CD4-positive, alpha-beta memory T cell (primary cell): Measurements from ENCODE around the gene DNM3. TPM values are rescaled to one million over a fixed set of nuclear protein-coding genes. Genes with fewer than 3 reads are reported as not detected.

Source experiments
- CTCF ChIA-PET: fragments of 350-600 bp; sonication (Branson Sonifier 250); formaldehyde crosslinking; loops from one replicate; lab custom pipeline; 2021; ENCODE audit warnings: inconsistent platforms; ENCODE audit not compliant: partially characterized antibody; lab: Charles Lee
- POLR2A ChIA-PET: fragments of 350-600 bp; sonication (Branson Sonifier 250); formaldehyde crosslinking; loops from one replicate; lab custom pipeline; 2021; ENCODE audit not compliant: partially characterized antibody; lab: Charles Lee
- DNase-seq, 5 donors: peaks; one replicate each; pipeline versions ENCODE4 v3.0.0 to v3.0.0-alpha.2; 2020 to 2022; ENCODE audit warnings: mixed read lengths in 1 of 5
- H3K27ac ChIP-seq: one replicate; pipeline ENCODE4 v1.7.0; 2013; ENCODE audit warnings: low read depth, low read length
- H3K27me3 ChIP-seq: 2 replicates; pipeline ENCODE4 v1.7.0; 2013; ENCODE audit warnings: mild to moderate bottlenecking, low read length, moderate library complexity; ENCODE audit not compliant: insufficient read depth
- H3K36me3 ChIP-seq: 2 replicates; pipeline ENCODE4 v1.7.0; 2013; ENCODE audit warnings: mild to moderate bottlenecking, low read length, moderate library complexity; ENCODE audit not compliant: insufficient read depth
- H3K4me1 ChIP-seq: 2 replicates; pipeline ENCODE4 v1.7.0; 2013; ENCODE audit warnings: mild to moderate bottlenecking, low read length, moderate library complexity; ENCODE audit not compliant: insufficient read depth
- H3K4me3 ChIP-seq, 2 donors: one replicate each; pipeline ENCODE4 v1.7.0; 2013; ENCODE audit warnings: low read length in 2 of 2, mild to moderate bottlenecking in 1 of 2
- H3K9me3 ChIP-seq, 2 donors: one replicate each; pipeline ENCODE4 v1.7.0; 2013; ENCODE audit warnings: low read length in 2 of 2, control low read depth in 1 of 2; ENCODE audit not compliant: control insufficient read depth in 1 of 2
- H3K27ac Mint-ChIP-seq, 7 donors: one replicate each; pipeline ENCODE4 v1.8.0; 2020 to 2021; ENCODE audit warnings: mixed read lengths in 7 of 7, mild to moderate bottlenecking in 6 of 7, inconsistent platforms in 3 of 7, moderate library complexity in 3 of 7
- H3K27me3 Mint-ChIP-seq, 2 donors: one replicate each; pipeline ENCODE4 v1.8.0; 2020 to 2021; ENCODE audit warnings: mixed read lengths in 2 of 2
- H3K36me3 Mint-ChIP-seq, 2 donors: one replicate each; pipeline ENCODE4 v1.8.0; 2020 to 2021; ENCODE audit warnings: mixed read lengths in 2 of 2, inconsistent platforms in 1 of 2, mild to moderate bottlenecking in 1 of 2
- H3K4me1 Mint-ChIP-seq, 4 donors: one replicate each; pipeline ENCODE4 v1.8.0; 2020 to 2021; ENCODE audit warnings: mixed read lengths in 4 of 4, mild to moderate bottlenecking in 1 of 4
- H3K4me3 Mint-ChIP-seq, 8 donors: one replicate each; pipeline ENCODE4 v1.8.0; 2020 to 2021; ENCODE audit warnings: mixed read lengths in 8 of 8, mild to moderate bottlenecking in 7 of 8, moderate library complexity in 6 of 8, inconsistent platforms in 3 of 8
- H3K9me3 Mint-ChIP-seq, 8 donors: one replicate each; pipeline ENCODE4 v1.8.0; 2020 to 2021; ENCODE audit warnings: mixed read lengths in 8 of 8, mild to moderate bottlenecking in 5 of 8, inconsistent platforms in 3 of 8, moderate library complexity in 1 of 8
- intact Hi-C: fragments of 100-400 bp; cut with micrococcal nuclease; formaldehyde crosslinking; loops from one replicate; pipeline ENCODE4 v1.15.1; 2023
- polyA plus RNA-seq, 2 donors: library from polyadenylated mRNA; unstranded; fragments of 300-500 nt; fragmentation: Illumina TruSeq; gene quantifications; one replicate each; pipeline ENCODE4 v1.2.3, GENCODE V29; 2021
- total RNA-seq, 2 experiments: library from RNA; stranded (reverse); gene quantifications; one replicate each; pipeline ENCODE4 v1.2.3, GENCODE V29; 2021

Gene DNM3
- total and polyA plus RNA-seq, 4 experiments from 2014 or later: 0.37 to 2.7 (median 1.4) TPM

DNA sequence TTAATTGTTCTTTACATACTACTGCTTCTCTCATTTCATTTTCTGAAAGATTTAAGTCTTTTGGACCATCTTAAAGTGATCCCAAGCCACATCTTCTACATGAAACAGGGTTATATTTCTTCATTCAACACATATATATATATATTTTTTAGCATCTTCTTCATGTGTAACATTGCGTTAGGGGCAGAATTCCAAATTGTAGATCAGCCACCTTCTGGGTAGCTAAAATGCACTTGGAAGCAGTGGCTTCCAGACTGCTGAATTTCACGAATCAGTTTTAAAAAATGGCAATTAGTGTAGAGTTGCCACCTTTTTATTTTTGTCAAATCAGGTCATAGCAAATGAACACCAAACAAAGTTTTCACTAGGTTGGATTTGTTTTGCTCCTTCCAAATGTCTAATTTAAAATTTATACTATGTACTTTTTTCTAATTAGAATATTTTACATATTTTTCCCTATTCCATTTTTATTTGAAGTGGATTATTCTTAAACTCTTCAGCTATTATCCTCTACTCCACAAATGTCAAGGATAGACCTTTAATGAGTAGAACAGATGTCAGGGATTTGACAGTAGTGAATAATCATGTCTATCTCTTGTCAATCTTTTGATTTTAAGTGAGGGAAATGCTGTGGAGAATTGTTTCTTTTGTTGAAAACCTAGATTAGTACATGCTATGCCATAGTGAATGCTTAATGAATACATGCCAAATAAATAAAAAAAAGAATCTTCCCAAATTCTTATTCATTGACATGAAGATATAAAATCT, 55.8 kb downstream of the DNM3 start:
- no peak overlapping the region for H3K27ac ChIP-seq
- intact Hi-C loops: no loop called here
- no peaks in the 10 kb centered on the region for H3K27me3 ChIP-seq
- H3K36me3 ChIP-seq: no peaks in the 10 kb centered on the region
- CTCF ChIA-PET: no interaction called here
- Mint-ChIP-seq H3K27me3 (peaks cover 6 to 9% of the 10 kb centered on the region in 2 donors), H3K36me3 (peaks cover 0 to 5% of the 10 kb centered on the region in 2 donors), H3K9me3 (peaks cover 0 to 6% (median 0%) of the 10 kb centered on the region in 8 donors), H3K4me1 (peaks cover under 1 to 3% (median 1%) of the 10 kb centered on the region in 4 donors), H3K27ac (no peak overlapping the region), H3K4me3 (no peak overlapping the region)
- H3K4me3 ChIP-seq: no peak overlapping the region
- DNase-seq: no peak
- POLR2A ChIA-PET: no interaction called here
- H3K4me1 ChIP-seq: no peaks in the 10 kb centered on the region
- H3K9me3 ChIP-seq: no peaks in the 10 kb centered on the region

DNA sequence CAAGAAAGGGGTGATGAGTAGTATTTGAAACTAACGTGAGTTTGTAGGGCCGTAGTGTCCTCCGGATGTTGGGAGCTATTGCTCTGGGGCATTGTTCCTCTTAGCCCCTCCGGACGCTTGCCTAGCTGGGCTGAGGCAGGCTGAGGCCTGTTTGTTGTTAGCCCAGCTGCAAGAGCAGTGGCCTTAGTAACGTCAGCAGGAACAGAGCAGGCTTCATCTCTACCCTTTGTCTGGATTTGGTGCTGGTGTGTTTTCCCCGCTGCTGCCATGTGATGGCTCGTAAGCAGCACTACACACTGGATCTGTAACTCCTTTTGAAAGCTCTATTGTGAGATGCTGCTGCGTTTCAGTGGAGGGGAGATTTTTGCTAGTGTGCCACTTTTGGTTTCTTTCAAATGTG, 57.6 kb downstream of the DNM3 start:
- no peaks in the 10 kb centered on the region for H3K4me1 ChIP-seq
- H3K4me1 Mint-ChIP-seq: peaks cover 6 to 10% (median 8%) of the 10 kb centered on the region in 4 donors
- H3K27ac Mint-ChIP-seq: no peak overlapping the region
- H3K9me3 ChIP-seq: no peaks in the 10 kb centered on the region
- no peak overlapping the region for H3K27ac ChIP-seq
- no peaks in the 10 kb centered on the region for H3K27me3 ChIP-seq
- intact Hi-C loops: no loop called here
- no peaks in the 10 kb centered on the region for H3K36me3 ChIP-seq
- H3K36me3 Mint-ChIP-seq: peaks cover 0 to 5% of the 10 kb centered on the region in 2 donors
- CTCF ChIA-PET: no interaction called here
- H3K4me3 ChIP-seq: no peak overlapping the region
- no peak overlapping the region for H3K4me3 Mint-ChIP-seq
- POLR2A ChIA-PET: no interaction called here
- H3K27me3 Mint-ChIP-seq: peaks cover 6 to 9% of the 10 kb centered on the region in 2 donors
- peaks cover 0 to 6% (median 0%) of the 10 kb centered on the region in 8 donors for H3K9me3 Mint-ChIP-seq
- no peak for DNase-seq

DNA sequence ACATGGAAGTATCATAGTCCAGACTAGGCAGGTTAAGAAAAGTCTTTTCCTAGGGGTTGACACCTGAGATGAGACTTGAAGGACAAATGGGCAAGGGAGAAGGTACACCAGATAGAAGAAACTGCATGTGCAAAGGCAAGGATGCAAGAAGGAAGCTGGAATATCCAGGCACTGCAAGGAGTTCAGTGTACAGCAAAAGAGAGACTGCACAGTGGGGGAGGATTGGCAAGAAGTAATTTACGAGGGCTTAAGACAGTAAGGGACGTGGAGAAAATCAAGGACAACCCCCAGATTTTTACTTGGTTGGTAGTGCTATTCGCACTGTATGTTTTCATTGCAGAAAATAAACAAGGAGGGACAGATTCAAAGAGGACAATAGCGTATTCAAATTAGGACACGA, 58.5 kb downstream of the DNM3 start:
- no peak overlapping the region for H3K4me3 Mint-ChIP-seq
- no peaks in the 10 kb centered on the region for H3K27me3 ChIP-seq
- peaks cover 6 to 10% (median 8%) of the 10 kb centered on the region in 4 donors for H3K4me1 Mint-ChIP-seq
- intact Hi-C loops: no loop called here
- DNase-seq: no peak
- peaks cover 0 to 5% of the 10 kb centered on the region in 2 donors for H3K36me3 Mint-ChIP-seq
- H3K27me3 Mint-ChIP-seq: peaks cover 6 to 7% of the 10 kb centered on the region in 2 donors
- ChIA-PET CTCF (no interaction called here), POLR2A (no interaction called here)
- no peaks in the 10 kb centered on the region for H3K36me3 ChIP-seq
- no peaks in the 10 kb centered on the region for H3K4me1 ChIP-seq
- H3K27ac ChIP-seq: no peak overlapping the region
- H3K27ac Mint-ChIP-seq: no peak overlapping the region
- H3K4me3 ChIP-seq: no peak overlapping the region
- peaks cover 0 to 4% (median 0%) of the 10 kb centered on the region in 8 donors for H3K9me3 Mint-ChIP-seq
- H3K9me3 ChIP-seq: no peaks in the 10 kb centered on the region

DNA sequence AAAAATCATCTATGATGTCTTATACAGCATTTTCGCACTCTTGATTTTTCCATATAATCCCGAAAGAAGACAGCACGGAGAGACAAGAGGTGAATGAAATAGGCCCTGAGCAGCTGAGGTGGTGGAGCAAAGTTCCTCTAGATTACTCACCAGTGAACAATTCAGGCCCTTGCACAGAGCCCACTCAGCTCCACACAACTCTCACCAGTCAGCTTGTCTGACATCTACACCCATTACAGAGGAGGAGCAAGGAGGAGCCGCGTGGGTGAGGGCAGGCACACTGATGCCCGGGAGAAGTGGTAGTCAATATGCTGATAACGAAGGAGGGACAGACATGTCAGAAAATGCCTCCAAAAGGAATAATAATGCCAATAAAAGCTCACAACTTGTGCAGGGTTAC, 59.9 kb downstream of the DNM3 start:
- DNase-seq: no peak
- peak overlapping the region in 1 of 8 donors; percentile 15 for H3K4me3 Mint-ChIP-seq
- H3K9me3 ChIP-seq: no peaks in the 10 kb centered on the region
- H3K36me3 ChIP-seq: no peaks in the 10 kb centered on the region
- intact Hi-C loops: no loop called here
- H3K9me3 Mint-ChIP-seq: peaks cover 0 to 2% (median 0%) of the 10 kb centered on the region in 8 donors
- peaks cover 6 to 10% (median 8%) of the 10 kb centered on the region in 4 donors for H3K4me1 Mint-ChIP-seq
- peaks cover 6 to 7% of the 10 kb centered on the region in 2 donors for H3K27me3 Mint-ChIP-seq
- no peak overlapping the region for H3K4me3 ChIP-seq
- H3K36me3 Mint-ChIP-seq: peaks cover 0 to 5% of the 10 kb centered on the region in 2 donors
- CTCF ChIA-PET: no interaction called here
- H3K27ac ChIP-seq: no peak overlapping the region
- no peak overlapping the region for H3K27ac Mint-ChIP-seq
- no peaks in the 10 kb centered on the region for H3K4me1 ChIP-seq
- H3K27me3 ChIP-seq: no peaks in the 10 kb centered on the region
- POLR2A ChIA-PET: no interaction called here

DNA sequence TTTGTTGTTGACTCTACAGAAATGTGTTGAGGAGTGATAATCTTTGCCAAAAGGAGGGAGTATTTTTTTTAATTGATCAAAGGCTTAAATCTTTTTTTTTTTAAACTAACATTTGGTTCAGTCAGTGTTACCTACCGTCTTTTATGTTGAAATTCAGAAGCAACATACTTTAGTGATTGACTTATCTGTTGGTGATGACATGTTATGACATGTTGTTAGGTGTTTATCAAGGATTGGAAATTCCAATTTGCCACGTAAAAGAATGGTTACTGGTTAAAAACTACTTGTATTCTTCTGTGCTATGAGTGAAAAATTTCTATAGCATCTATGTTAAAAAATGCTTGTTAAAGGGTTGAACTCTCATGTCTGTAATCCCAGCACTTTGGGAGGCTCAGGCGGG, 61.2 kb downstream of the DNM3 start:
- intact Hi-C loops: no loop called here

DNA sequence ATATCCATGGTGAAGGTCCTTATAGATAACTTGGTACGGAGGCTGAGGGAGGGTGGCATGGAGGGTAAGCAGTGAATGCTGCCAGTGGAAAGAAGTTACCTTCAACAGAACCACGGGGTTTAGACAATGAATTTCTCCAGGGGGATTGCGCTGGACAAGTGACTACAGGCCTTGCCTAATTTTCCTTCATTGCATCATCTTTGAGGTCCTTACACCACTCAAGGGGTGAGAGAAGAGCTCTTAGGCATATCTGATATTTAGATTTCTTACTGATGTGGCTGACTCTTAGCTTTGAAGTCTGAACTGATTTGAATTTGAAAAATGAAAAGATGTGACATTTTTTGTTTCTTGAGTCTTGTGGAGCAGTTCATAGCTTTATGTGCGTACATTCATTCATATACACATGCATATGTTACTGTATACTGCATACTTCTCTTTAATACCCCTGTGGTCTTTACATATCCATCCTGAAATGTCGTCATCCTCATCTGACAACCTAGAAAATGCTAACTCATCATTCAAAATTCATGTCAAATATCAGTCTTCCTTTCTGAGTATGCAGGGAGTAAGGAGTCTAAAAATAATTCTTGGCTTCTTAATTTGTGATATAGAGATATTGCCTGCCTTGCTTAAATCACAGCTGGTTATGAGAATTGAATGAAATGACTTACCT, 63.6 kb downstream of the DNM3 start:
- Histone ChIP-seq H3K36me3 (no peaks in the 10 kb centered on the region), H3K9me3 (no peaks in the 10 kb centered on the region), H3K4me1 (no peaks in the 10 kb centered on the region), H3K27me3 (no peaks in the 10 kb centered on the region), H3K27ac (no peak overlapping the region), H3K4me3 (no peak overlapping the region)
- no peak overlapping the region for H3K27ac Mint-ChIP-seq
- DNase-seq: no peak
- H3K36me3 Mint-ChIP-seq: peaks cover 0 to 5% of the 10 kb centered on the region in 2 donors
- H3K9me3 Mint-ChIP-seq: peaks cover 0 to 2% (median 0%) of the 10 kb centered on the region in 8 donors
- intact Hi-C loops: no loop called here
- peaks cover 6 to 10% (median 8%) of the 10 kb centered on the region in 4 donors for H3K4me1 Mint-ChIP-seq
- peaks cover 6 to 7% of the 10 kb centered on the region in 2 donors for H3K27me3 Mint-ChIP-seq
- H3K4me3 Mint-ChIP-seq: no peak overlapping the region
- CTCF ChIA-PET: no interaction called here
- POLR2A ChIA-PET: interaction anchor here (0.6 kb wide), 1 partner anchor 584 kb away, joined by 3 read pairs; no protein-coding TSS in a partner anchor

More for the DNA sequence above, 61.2 kb downstream of the DNM3 start:
- Mint-ChIP-seq H3K4me1 (peaks cover 6 to 10% (median 8%) of the 10 kb centered on the region in 4 donors), H3K27ac (no peak overlapping the region), H3K36me3 (peaks cover 0 to 5% of the 10 kb centered on the region in 2 donors), H3K9me3 (peaks cover 0 to 2% (median 0%) of the 10 kb centered on the region in 8 donors), H3K4me3 (peak overlapping the region in 5 of 8 donors; percentile 18 to 73 (median 71)), H3K27me3 (peaks cover 6 to 9% of the 10 kb centered on the region in 2 donors)
- no peak overlapping the region for H3K27ac ChIP-seq
- H3K9me3 ChIP-seq: no peaks in the 10 kb centered on the region
- no peak overlapping the region for H3K4me3 ChIP-seq
- ChIA-PET CTCF (no interaction called here), POLR2A (no interaction called here)
- no peaks in the 10 kb centered on the region for H3K36me3 ChIP-seq
- no peak for DNase-seq
- no peaks in the 10 kb centered on the region for H3K27me3 ChIP-seq
- H3K4me1 ChIP-seq: no peaks in the 10 kb centered on the region

DNA sequence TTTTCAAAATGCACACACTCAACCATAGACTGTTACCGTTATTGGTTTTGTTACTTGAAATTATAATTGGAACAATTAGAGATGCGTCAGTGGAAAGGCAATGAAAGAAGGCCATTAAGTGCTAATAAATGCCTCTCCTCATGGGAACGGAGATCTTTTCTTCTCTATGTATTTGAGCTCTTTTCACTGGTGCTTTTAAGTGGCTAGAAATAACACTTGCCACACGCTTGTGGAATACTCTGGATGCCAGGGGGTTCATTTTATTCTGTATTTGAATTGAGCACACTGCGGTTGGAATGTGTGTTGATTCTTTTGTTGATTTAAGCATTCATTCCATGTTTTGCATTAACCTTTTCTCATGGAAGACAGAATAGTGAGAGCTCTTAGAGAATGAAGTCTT, 68.4 kb downstream of the DNM3 start:
- Histone ChIP-seq H3K27ac (no peak overlapping the region), H3K4me1 (no peaks in the 10 kb centered on the region), H3K4me3 (no peak overlapping the region), H3K9me3 (no peaks in the 10 kb centered on the region), H3K36me3 (no peaks in the 10 kb centered on the region), H3K27me3 (no peaks in the 10 kb centered on the region)
- Mint-ChIP-seq H3K27me3 (peaks cover 1 to 2% of the 10 kb centered on the region in 2 donors), H3K9me3 (peaks cover 0 to 2% (median 0%) of the 10 kb centered on the region in 8 donors), H3K27ac (no peak overlapping the region), H3K4me1 (no peaks in the 10 kb centered on the region), H3K36me3 (no peaks in the 10 kb centered on the region), H3K4me3 (no peak overlapping the region)
- intact Hi-C loops: no loop called here
- CTCF ChIA-PET: no interaction called here
- POLR2A ChIA-PET: no interaction called here
- DNase-seq: no peak
